CD4-positive, alpha-beta memory T cell (primary cell): Measurements from ENCODE around the gene OBSCN. TPM values are rescaled to one million over a fixed set of nuclear protein-coding genes. Genes with fewer than 3 reads are reported as not detected.

ENCODE experiments used
- CTCF ChIA-PET: fragments of 350-600 bp; sonication (Branson Sonifier 250); formaldehyde crosslinking; loops from one replicate; lab custom pipeline; 2021; ENCODE audit warnings: inconsistent platforms; ENCODE audit not compliant: partially characterized antibody; lab: Charles Lee
- POLR2A ChIA-PET: fragments of 350-600 bp; sonication (Branson Sonifier 250); formaldehyde crosslinking; loops from one replicate; lab custom pipeline; 2021; ENCODE audit not compliant: partially characterized antibody; lab: Charles Lee
- DNase-seq, 5 donors: peaks; one replicate each; pipeline versions ENCODE4 v3.0.0 to v3.0.0-alpha.2; 2020 to 2022; ENCODE audit warnings: mixed read lengths in 1 of 5
- H3K27ac ChIP-seq: one replicate; pipeline ENCODE4 v1.7.0; 2013; ENCODE audit warnings: low read depth, low read length
- H3K27me3 ChIP-seq: 2 replicates; pipeline ENCODE4 v1.7.0; 2013; ENCODE audit warnings: mild to moderate bottlenecking, low read length, moderate library complexity; ENCODE audit not compliant: insufficient read depth
- H3K36me3 ChIP-seq: 2 replicates; pipeline ENCODE4 v1.7.0; 2013; ENCODE audit warnings: mild to moderate bottlenecking, low read length, moderate library complexity; ENCODE audit not compliant: insufficient read depth
- H3K4me1 ChIP-seq: 2 replicates; pipeline ENCODE4 v1.7.0; 2013; ENCODE audit warnings: mild to moderate bottlenecking, low read length, moderate library complexity; ENCODE audit not compliant: insufficient read depth
- H3K4me3 ChIP-seq, 2 donors: one replicate each; pipeline ENCODE4 v1.7.0; 2013; ENCODE audit warnings: low read length in 2 of 2, mild to moderate bottlenecking in 1 of 2
- H3K9me3 ChIP-seq, 2 donors: one replicate each; pipeline ENCODE4 v1.7.0; 2013; ENCODE audit warnings: low read length in 2 of 2, control low read depth in 1 of 2; ENCODE audit not compliant: control insufficient read depth in 1 of 2
- H3K27ac Mint-ChIP-seq, 7 donors: one replicate each; pipeline ENCODE4 v1.8.0; 2020 to 2021; ENCODE audit warnings: mixed read lengths in 7 of 7, mild to moderate bottlenecking in 6 of 7, inconsistent platforms in 3 of 7, moderate library complexity in 3 of 7
- H3K27me3 Mint-ChIP-seq, 2 donors: one replicate each; pipeline ENCODE4 v1.8.0; 2020 to 2021; ENCODE audit warnings: mixed read lengths in 2 of 2
- H3K36me3 Mint-ChIP-seq, 2 donors: one replicate each; pipeline ENCODE4 v1.8.0; 2020 to 2021; ENCODE audit warnings: mixed read lengths in 2 of 2, inconsistent platforms in 1 of 2, mild to moderate bottlenecking in 1 of 2
- H3K4me1 Mint-ChIP-seq, 4 donors: one replicate each; pipeline ENCODE4 v1.8.0; 2020 to 2021; ENCODE audit warnings: mixed read lengths in 4 of 4, mild to moderate bottlenecking in 1 of 4
- H3K4me3 Mint-ChIP-seq, 8 donors: one replicate each; pipeline ENCODE4 v1.8.0; 2020 to 2021; ENCODE audit warnings: mixed read lengths in 8 of 8, mild to moderate bottlenecking in 7 of 8, moderate library complexity in 6 of 8, inconsistent platforms in 3 of 8
- H3K9me3 Mint-ChIP-seq, 8 donors: one replicate each; pipeline ENCODE4 v1.8.0; 2020 to 2021; ENCODE audit warnings: mixed read lengths in 8 of 8, mild to moderate bottlenecking in 5 of 8, inconsistent platforms in 3 of 8, moderate library complexity in 1 of 8
- intact Hi-C: fragments of 100-400 bp; cut with micrococcal nuclease; formaldehyde crosslinking; loops from one replicate; pipeline ENCODE4 v1.15.1; 2023
- polyA plus RNA-seq, 2 donors: library from polyadenylated mRNA; unstranded; fragments of 300-500 nt; fragmentation: Illumina TruSeq; gene quantifications; one replicate each; pipeline ENCODE4 v1.2.3, GENCODE V29; 2021
- total RNA-seq, 2 experiments: library from RNA; stranded (reverse); gene quantifications; one replicate each; pipeline ENCODE4 v1.2.3, GENCODE V29; 2021

Gene OBSCN
- total and polyA plus RNA-seq, 4 experiments from 2014 or later = 0.19 to 91.4 (median 39.8) TPM

GRCh38 chr1:228352677-228353481, 145.0 kb downstream of the OBSCN start:
- peak in 1 of 5 donors; percentile 33 for DNase-seq

GRCh38 chr1:228353601-228354371, 145.9 kb downstream of the OBSCN start:
- H3K27me3 Mint-ChIP-seq = no peaks in the 10 kb centered on the region
- peak in 1 of 5 donors; percentile 22 for DNase-seq
- no peaks in the 10 kb centered on the region for H3K27me3 ChIP-seq
- H3K4me3 Mint-ChIP-seq = no peak overlapping the region
- peaks cover 0 to 5% (median 0%) of the 10 kb centered on the region in 4 donors for H3K4me1 Mint-ChIP-seq
- H3K9me3 ChIP-seq = no peaks in the 10 kb centered on the region
- H3K9me3 Mint-ChIP-seq = peaks cover 0 to 4% (median 0%) of the 10 kb centered on the region in 8 donors
- no peaks in the 10 kb centered on the region for H3K36me3 Mint-ChIP-seq
- H3K27ac ChIP-seq = no peak overlapping the region
- no peak overlapping the region for H3K27ac Mint-ChIP-seq
- intact Hi-C loops = no loop called here
- H3K4me3 ChIP-seq = no peak overlapping the region
- CTCF ChIA-PET = no interaction called here
- H3K36me3 ChIP-seq = no peaks in the 10 kb centered on the region
- POLR2A ChIA-PET = no interaction called here
- no peaks in the 10 kb centered on the region for H3K4me1 ChIP-seq

More at GRCh38 chr1:228352677-228353481, 145.0 kb downstream of the OBSCN start:
- Mint-ChIP-seq H3K27me3 (no peaks in the 10 kb centered on the region), H3K4me1 (peaks cover 0 to 3% (median 0%) of the 10 kb centered on the region in 4 donors), H3K4me3 (no peak overlapping the region), H3K36me3 (no peaks in the 10 kb centered on the region), H3K9me3 (peaks cover 0 to 4% (median 0%) of the 10 kb centered on the region in 8 donors), H3K27ac (no peak overlapping the region)
- Histone ChIP-seq H3K4me1 (no peaks in the 10 kb centered on the region), H3K36me3 (no peaks in the 10 kb centered on the region), H3K4me3 (no peak overlapping the region), H3K27me3 (no peaks in the 10 kb centered on the region), H3K9me3 (no peaks in the 10 kb centered on the region), H3K27ac (no peak overlapping the region)
- CTCF ChIA-PET = no interaction called here
- intact Hi-C loops = no loop called here
- POLR2A ChIA-PET = no interaction called here

GRCh38 chr1:228354390-228355320, 146.8 kb downstream of the OBSCN start:
- Histone ChIP-seq H3K36me3 (no peaks in the 10 kb centered on the region), H3K9me3 (no peaks in the 10 kb centered on the region), H3K4me3 (no peak overlapping the region), H3K27me3 (no peaks in the 10 kb centered on the region), H3K4me1 (no peaks in the 10 kb centered on the region), H3K27ac (no peak overlapping the region)
- DNase-seq = peak in 1 of 5 donors; percentile 27
- intact Hi-C loops = no loop called here
- no peaks in the 10 kb centered on the region for H3K27me3 Mint-ChIP-seq
- H3K4me1 Mint-ChIP-seq = peaks cover 0 to 5% (median 0%) of the 10 kb centered on the region in 4 donors
- H3K27ac Mint-ChIP-seq = no peak overlapping the region
- H3K36me3 Mint-ChIP-seq = no peaks in the 10 kb centered on the region
- ChIA-PET CTCF (no interaction called here), POLR2A (no interaction called here)
- no peak overlapping the region for H3K4me3 Mint-ChIP-seq
- no peaks in the 10 kb centered on the region for H3K9me3 Mint-ChIP-seq

GRCh38 chr1:228356897-228357680, 149.2 kb downstream of the OBSCN start:
- POLR2A ChIA-PET = no interaction called here
- no peak for DNase-seq
- Mint-ChIP-seq H3K36me3 (no peaks in the 10 kb centered on the region), H3K4me3 (no peak overlapping the region), H3K27ac (peak overlapping the region in 2 of 7 donors; percentile 36 to 60), H3K9me3 (no peaks in the 10 kb centered on the region), H3K4me1 (peaks cover 0 to 1% (median 0%) of the 10 kb centered on the region in 4 donors), H3K27me3 (no peaks in the 10 kb centered on the region)
- Histone ChIP-seq H3K4me1 (no peaks in the 10 kb centered on the region), H3K36me3 (no peaks in the 10 kb centered on the region), H3K27me3 (no peaks in the 10 kb centered on the region), H3K27ac (no peak overlapping the region), H3K4me3 (no peak overlapping the region), H3K9me3 (no peaks in the 10 kb centered on the region)
- intact Hi-C loops = no loop called here
- CTCF ChIA-PET = no interaction called here

GRCh38 chr1:228358039-228358763, 150.4 kb downstream of the OBSCN start:
- H3K36me3 Mint-ChIP-seq = no peaks in the 10 kb centered on the region
- Histone ChIP-seq H3K27me3 (no peaks in the 10 kb centered on the region), H3K27ac (no peak overlapping the region), H3K4me3 (no peak overlapping the region), H3K4me1 (no peaks in the 10 kb centered on the region), H3K9me3 (no peaks in the 10 kb centered on the region), H3K36me3 (no peaks in the 10 kb centered on the region)
- peaks cover 0 to 1% (median 0%) of the 10 kb centered on the region in 4 donors for H3K4me1 Mint-ChIP-seq
- no peak for DNase-seq
- CTCF ChIA-PET = no interaction called here
- POLR2A ChIA-PET = no interaction called here
- H3K9me3 Mint-ChIP-seq = no peaks in the 10 kb centered on the region
- no peaks in the 10 kb centered on the region for H3K27me3 Mint-ChIP-seq
- intact Hi-C loops = no loop called here
- no peak overlapping the region for H3K4me3 Mint-ChIP-seq
- H3K27ac Mint-ChIP-seq = peak overlapping the region in 1 of 7 donors; percentile 39
